HepG2 (cell line): ENCODE results near the gene PHACTR1.

Experiments used
- CTCF ChIP-seq: sonication (generic); formaldehyde crosslinking; IDR thresholded peaks from 2 replicates; pipeline ENCODE4 v1.5.0; 2020; ENCODE audit warnings: mild to moderate bottlenecking, missing genetic modification reagents, moderate library complexity
- KAT7 ChIP-seq: IDR thresholded peaks from 2 replicates; pipeline ENCODE4 v1.6.1; 2018; ENCODE audit warnings: borderline replicate concordance, missing compliant biosample characterization
- KDM5A ChIP-seq: fragments of 200-600 bp; sonication (generic); IDR thresholded peaks from 2 replicates; pipeline ENCODE4 v1.7.0; 2018; ENCODE audit warnings: antibody characterized with exemption, mild to moderate bottlenecking, low read length, borderline replicate concordance
- MIER2 ChIP-seq: IDR thresholded peaks from 2 replicates; pipeline ENCODE4 v1.6.1; 2016; ENCODE audit warnings: missing biosample characterization, missing genetic modification reagents
- SMC3 ChIP-seq: IDR thresholded peaks from 2 replicates; pipeline ENCODE4 v1.6.1; 2011; ENCODE audit warnings: low read length, improper control_type of control experiment
- TF ChIP-seq, protein P1 (sequence below): sonication (generic); formaldehyde crosslinking; IDR thresholded peaks from 2 replicates; pipeline ENCODE4 v1.8.0; 2022; ENCODE audit warnings: missing genetic modification reagents, mild to moderate bottlenecking, moderate library complexity, borderline replicate concordance
- TF ChIP-seq, protein P2 (sequence below), 2 experiments: sonication (generic) in 1 of 2; formaldehyde crosslinking in 1 of 2; IDR thresholded peaks; 2 replicates each; pipeline versions ENCODE4 v1.5.1 to v1.6.1; 2011 to 2020; ENCODE audit warnings: borderline replicate concordance in 1 of 2, low read depth in 1 of 2, low read length in 1 of 2, mild to moderate bottlenecking in 1 of 2, missing genetic modification reagents in 1 of 2, moderate library complexity in 1 of 2

DNA sequence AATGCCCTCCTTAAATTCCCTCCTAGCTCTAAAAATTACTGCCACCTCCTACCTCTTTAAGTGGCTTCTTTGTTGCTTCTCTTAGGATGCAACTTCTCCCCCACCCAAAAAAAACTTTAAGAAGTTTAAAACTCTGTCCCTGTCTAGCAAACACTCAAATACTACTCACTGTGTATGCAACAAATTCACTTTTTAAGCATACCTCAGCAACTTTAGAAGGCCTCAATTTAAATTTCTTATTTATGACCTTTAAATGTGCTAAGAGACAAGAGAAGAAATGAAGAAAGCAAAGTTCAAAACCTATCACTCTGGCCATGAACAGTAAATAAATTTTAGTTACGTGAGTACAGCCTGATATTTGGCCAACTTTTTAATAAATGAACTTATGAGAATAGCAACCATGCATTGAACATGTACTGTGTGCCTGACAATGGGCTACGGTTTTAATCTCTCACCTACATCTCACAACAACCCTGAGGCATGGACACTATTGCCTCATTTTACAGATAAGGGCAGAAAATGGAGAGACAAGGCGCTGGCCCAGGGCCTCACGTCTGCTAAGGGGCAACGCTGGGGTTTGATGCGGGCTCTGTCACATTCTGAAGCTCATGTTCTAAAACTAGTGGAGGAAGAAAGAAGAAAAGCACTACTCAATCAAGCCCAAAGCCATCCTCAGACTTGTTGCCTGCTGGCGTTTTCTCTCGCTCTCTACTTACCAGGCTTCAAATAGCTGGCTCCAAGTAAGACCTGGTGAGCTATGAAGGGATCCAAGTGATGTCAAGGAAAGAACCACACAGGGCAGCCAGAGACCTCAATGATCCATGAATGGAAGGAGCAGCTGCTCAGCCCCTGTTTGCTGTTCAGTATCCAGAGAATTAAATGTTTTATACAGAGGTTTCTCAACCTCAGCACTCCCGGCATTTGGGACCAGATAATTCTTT, 512.0 kb downstream of the PHACTR1 start:
- TF ChIP-seq, protein P1, sequence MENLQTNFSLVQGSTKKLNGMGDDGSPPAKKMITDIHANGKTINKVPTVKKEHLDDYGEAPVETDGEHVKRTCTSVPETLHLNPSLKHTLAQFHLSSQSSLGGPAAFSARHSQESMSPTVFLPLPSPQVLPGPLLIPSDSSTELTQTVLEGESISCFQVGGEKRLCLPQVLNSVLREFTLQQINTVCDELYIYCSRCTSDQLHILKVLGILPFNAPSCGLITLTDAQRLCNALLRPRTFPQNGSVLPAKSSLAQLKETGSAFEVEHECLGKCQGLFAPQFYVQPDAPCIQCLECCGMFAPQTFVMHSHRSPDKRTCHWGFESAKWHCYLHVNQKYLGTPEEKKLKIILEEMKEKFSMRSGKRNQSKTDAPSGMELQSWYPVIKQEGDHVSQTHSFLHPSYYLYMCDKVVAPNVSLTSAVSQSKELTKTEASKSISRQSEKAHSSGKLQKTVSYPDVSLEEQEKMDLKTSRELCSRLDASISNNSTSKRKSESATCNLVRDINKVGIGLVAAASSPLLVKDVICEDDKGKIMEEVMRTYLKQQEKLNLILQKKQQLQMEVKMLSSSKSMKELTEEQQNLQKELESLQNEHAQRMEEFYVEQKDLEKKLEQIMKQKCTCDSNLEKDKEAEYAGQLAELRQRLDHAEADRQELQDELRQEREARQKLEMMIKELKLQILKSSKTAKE (CRISPR knock-in tag): no peak
- TF ChIP-seq MIER2 (CRISPR knock-in tag): no peak
- TF ChIP-seq KAT7 (CRISPR knock-in tag): no peak
- no peak for TF ChIP-seq KDM5A
- TF ChIP-seq, protein P2, sequence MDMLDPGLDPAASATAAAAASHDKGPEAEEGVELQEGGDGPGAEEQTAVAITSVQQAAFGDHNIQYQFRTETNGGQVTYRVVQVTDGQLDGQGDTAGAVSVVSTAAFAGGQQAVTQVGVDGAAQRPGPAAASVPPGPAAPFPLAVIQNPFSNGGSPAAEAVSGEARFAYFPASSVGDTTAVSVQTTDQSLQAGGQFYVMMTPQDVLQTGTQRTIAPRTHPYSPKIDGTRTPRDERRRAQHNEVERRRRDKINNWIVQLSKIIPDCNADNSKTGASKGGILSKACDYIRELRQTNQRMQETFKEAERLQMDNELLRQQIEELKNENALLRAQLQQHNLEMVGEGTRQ (IDR thresholded peaks at IDR 0.05; ENCODE audit: low read depth, low read length): no peak
- TF ChIP-seq, protein P2 (CRISPR knock-in tag; IDR thresholded peaks at IDR 0.05; ENCODE audit: borderline replicate concordance): no peak
- no peak for TF ChIP-seq CTCF (CRISPR knock-in tag)
- TF ChIP-seq SMC3: no peak
